Measurements from ENCODE around the gene ANTXRL.

DNA sequence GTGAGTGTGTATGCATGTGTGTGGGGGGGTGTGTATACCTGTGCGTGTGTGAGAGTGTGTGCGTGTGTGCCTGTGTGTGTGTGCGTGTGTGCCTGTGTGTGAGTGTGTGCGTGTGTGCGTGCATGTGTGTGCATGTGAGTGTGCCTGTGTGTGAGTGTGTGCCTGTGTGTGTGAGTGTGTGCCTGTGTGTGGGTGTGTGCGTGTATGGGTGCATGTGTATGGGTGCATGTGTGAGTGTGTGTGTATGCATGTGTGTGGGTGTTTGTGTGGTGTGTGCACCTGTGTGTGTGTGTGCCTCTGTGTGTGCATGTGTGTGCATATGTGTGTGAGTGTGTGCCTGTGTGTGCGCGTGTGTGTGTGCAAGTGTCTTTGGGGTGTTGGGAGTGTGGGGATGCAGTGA is 6.4 kb downstream of the ANTXRL start:
- TF ChIP-seq POLR2A (IDR thresholded peaks at IDR 0.05; ENCODE audit: low read length) (no peak), GATA1 (IDR thresholded peaks at IDR 0.05; ENCODE audit: low read depth, low read length) (no peak)
